Measurements from ENCODE around the gene CGB7.

Gene CGB7

GRCh38 chr19:49061445-49061844, 3.9 kb upstream of the CGB7 start:
- peaks cover 2% of the 10 kb centered on the region; the same call in 1 of the 2 replicates for H3K4me1 ChIP-seq (ENCODE audit: control insufficient read depth, insufficient read depth, low read length)
- ChIA-PET POLR2A (no interaction called here), CTCF (interaction anchor here (0.9 to 3.3 kb wide), 6 partner anchors 9 to 64 kb away, joined by 3 to 18 read pairs (median 8); partner anchors contain the start of gene KCNA7)
- no peaks in the 10 kb centered on the region for H3K36me3 ChIP-seq (ENCODE audit: control insufficient read depth in 2 of 2, insufficient read depth in 1 of 2, low read length in 2 of 2)
- no peak overlapping the region for H3K4me3 ChIP-seq (ENCODE audit: low read depth, low read length)
- TF ChIP-seq, protein P1, sequence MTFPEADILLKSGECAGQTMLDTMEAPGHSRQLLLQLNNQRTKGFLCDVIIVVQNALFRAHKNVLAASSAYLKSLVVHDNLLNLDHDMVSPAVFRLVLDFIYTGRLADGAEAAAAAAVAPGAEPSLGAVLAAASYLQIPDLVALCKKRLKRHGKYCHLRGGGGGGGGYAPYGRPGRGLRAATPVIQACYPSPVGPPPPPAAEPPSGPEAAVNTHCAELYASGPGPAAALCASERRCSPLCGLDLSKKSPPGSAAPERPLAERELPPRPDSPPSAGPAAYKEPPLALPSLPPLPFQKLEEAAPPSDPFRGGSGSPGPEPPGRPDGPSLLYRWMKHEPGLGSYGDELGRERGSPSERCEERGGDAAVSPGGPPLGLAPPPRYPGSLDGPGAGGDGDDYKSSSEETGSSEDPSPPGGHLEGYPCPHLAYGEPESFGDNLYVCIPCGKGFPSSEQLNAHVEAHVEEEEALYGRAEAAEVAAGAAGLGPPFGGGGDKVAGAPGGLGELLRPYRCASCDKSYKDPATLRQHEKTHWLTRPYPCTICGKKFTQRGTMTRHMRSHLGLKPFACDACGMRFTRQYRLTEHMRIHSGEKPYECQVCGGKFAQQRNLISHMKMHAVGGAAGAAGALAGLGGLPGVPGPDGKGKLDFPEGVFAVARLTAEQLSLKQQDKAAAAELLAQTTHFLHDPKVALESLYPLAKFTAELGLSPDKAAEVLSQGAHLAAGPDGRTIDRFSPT (tag by site-specific recombination; IDR thresholded peaks at IDR 0.05) = no peak
- TF ChIP-seq ZNF37A (tag by site-specific recombination; IDR thresholded peaks at IDR 0.05) (no peak), ZNF658 (tag by site-specific recombination; IDR thresholded peaks at IDR 0.05) (no peak), ZNF175 (tag by site-specific recombination; IDR thresholded peaks at IDR 0.05) (no peak), SP3 (tag by site-specific recombination; IDR thresholded peaks at IDR 0.05) (no peak), EGR2 (tag by site-specific recombination; IDR thresholded peaks at IDR 0.05; ENCODE audit: low read depth) (peak; percentile 66), ZFHX2 (tag by site-specific recombination; conservative IDR thresholded peaks at IDR 0.05) (peak; percentile 58)
- TF ChIP-seq, protein P2, sequence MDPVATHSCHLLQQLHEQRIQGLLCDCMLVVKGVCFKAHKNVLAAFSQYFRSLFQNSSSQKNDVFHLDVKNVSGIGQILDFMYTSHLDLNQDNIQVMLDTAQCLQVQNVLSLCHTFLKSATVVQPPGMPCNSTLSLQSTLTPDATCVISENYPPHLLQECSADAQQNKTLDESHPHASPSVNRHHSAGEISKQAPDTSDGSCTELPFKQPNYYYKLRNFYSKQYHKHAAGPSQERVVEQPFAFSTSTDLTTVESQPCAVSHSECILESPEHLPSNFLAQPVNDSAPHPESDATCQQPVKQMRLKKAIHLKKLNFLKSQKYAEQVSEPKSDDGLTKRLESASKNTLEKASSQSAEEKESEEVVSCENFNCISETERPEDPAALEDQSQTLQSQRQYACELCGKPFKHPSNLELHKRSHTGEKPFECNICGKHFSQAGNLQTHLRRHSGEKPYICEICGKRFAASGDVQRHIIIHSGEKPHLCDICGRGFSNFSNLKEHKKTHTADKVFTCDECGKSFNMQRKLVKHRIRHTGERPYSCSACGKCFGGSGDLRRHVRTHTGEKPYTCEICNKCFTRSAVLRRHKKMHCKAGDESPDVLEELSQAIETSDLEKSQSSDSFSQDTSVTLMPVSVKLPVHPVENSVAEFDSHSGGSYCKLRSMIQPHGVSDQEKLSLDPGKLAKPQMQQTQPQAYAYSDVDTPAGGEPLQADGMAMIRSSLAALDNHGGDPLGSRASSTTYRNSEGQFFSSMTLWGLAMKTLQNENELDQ (tag by site-specific recombination; IDR thresholded peaks at IDR 0.05; ENCODE audit: low read depth) = no peak
- TF ChIP-seq, protein P3, sequence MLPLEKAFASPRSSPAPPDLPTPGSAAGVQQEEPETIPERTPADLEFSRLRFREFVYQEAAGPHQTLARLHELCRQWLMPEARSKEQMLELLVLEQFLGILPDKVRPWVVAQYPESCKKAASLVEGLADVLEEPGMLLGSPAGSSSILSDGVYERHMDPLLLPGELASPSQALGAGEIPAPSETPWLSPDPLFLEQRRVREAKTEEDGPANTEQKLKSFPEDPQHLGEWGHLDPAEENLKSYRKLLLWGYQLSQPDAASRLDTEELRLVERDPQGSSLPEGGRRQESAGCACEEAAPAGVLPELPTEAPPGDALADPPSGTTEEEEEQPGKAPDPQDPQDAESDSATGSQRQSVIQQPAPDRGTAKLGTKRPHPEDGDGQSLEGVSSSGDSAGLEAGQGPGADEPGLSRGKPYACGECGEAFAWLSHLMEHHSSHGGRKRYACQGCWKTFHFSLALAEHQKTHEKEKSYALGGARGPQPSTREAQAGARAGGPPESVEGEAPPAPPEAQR (tag by site-specific recombination; IDR thresholded peaks at IDR 0.05) = no peak
- H3K27ac ChIP-seq (ENCODE audit: extremely low read depth, low read depth, low read length) = no peak overlapping the region
- no peaks in the 10 kb centered on the region for H3K9me3 ChIP-seq (ENCODE audit: control insufficient read depth, insufficient read depth, low read depth, low read length)

DNA sequence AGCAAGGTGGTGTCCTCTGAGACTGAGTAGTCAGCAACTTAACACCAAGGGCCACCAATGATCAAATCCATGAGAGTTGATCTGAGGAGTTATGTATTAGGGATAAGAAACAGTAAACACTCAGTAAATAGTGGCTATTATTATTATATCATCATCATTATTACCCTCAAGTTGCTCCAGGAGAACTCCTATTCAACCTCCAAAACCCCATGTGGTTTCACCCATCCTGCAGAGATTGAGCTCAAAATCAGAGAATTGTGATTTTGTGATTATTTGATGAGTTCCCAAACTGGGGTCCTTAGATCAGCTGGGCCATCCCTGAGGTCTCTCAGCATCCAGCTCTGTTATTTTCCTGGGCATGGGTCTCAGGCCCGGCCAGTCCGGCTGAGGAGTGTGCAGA, 3.5 kb upstream of the CGB7 start:
- TF ChIP-seq ZFP3 (tag by site-specific recombination; IDR thresholded peaks at IDR 0.05; ENCODE audit: low read depth) (peak; percentile 91), GLIS2 (tag by site-specific recombination; IDR thresholded peaks at IDR 0.05) (no peak)
- Histone ChIP-seq H3K9me3 (ENCODE audit: control insufficient read depth, insufficient read depth, low read depth, low read length) (no peaks in the 10 kb centered on the region), H3K36me3 (ENCODE audit: control insufficient read depth in 2 of 2, insufficient read depth in 1 of 2, low read length in 2 of 2) (no peaks in the 10 kb centered on the region), H3K4me3 (ENCODE audit: low read depth, low read length) (no peak overlapping the region), H3K4me1 (ENCODE audit: control insufficient read depth, insufficient read depth, low read length) (peaks cover 2% of the 10 kb centered on the region; the same call in 1 of the 2 replicates), H3K27ac (ENCODE audit: extremely low read depth, low read depth, low read length) (no peak overlapping the region)
- POLR2A ChIA-PET = no interaction called here
- CTCF ChIA-PET = interaction anchor here (0.9 to 3.3 kb wide), 7 partner anchors 10 to 138 kb away, joined by 3 to 18 read pairs (median 6); partner anchors contain the start of gene KCNA7

GRCh38 chr19:49059053-49059452, 1.5 kb upstream of the CGB7 start:
- Histone ChIP-seq H3K4me1 (ENCODE audit: control insufficient read depth, insufficient read depth, low read length) (no peaks in the 10 kb centered on the region; the same call in 1 of the 2 replicates), H3K27ac (ENCODE audit: extremely low read depth, low read depth, low read length) (no peak overlapping the region), H3K9me3 (ENCODE audit: control insufficient read depth, insufficient read depth, low read depth, low read length) (no peaks in the 10 kb centered on the region), H3K4me3 (ENCODE audit: low read depth, low read length) (no peak overlapping the region), H3K36me3 (ENCODE audit: control insufficient read depth in 2 of 2, insufficient read depth in 1 of 2, low read length in 2 of 2) (no peaks in the 10 kb centered on the region)
- no peak for TF ChIP-seq ZSCAN30 (tag by site-specific recombination; IDR thresholded peaks at IDR 0.05)
- TF ChIP-seq, protein P4, sequence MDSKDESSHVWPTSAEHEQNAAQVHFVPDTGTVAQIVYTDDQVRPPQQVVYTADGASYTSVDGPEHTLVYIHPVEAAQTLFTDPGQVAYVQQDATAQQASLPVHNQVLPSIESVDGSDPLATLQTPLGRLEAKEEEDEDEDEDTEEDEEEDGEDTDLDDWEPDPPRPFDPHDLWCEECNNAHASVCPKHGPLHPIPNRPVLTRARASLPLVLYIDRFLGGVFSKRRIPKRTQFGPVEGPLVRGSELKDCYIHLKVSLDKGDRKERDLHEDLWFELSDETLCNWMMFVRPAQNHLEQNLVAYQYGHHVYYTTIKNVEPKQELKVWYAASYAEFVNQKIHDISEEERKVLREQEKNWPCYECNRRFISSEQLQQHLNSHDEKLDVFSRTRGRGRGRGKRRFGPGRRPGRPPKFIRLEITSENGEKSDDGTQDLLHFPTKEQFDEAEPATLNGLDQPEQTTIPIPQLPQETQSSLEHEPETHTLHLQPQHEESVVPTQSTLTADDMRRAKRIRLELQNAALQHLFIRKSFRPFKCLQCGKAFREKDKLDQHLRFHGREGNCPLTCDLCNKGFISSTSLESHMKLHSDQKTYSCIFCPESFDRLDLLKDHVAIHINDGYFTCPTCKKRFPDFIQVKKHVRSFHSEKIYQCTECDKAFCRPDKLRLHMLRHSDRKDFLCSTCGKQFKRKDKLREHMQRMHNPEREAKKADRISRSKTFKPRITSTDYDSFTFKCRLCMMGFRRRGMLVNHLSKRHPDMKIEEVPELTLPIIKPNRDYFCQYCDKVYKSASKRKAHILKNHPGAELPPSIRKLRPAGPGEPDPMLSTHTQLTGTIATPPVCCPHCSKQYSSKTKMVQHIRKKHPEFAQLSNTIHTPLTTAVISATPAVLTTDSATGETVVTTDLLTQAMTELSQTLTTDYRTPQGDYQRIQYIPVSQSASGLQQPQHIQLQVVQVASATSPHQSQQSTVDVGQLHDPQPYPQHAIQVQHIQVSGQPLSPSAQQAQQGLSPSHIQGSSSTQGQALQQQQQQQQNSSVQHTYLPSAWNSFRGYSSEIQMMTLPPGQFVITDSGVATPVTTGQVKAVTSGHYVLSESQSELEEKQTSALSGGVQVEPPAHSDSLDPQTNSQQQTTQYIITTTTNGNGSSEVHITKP (tag by site-specific recombination; IDR thresholded peaks at IDR 0.05) = 0 out of 2 replicates have a peak, but pooled peaks have one; percentile 29
- ChIA-PET CTCF (interaction anchor here (0.6 to 3.3 kb wide), 5 partner anchors 11 to 242 kb away, joined by 3 to 18 read pairs (median 11); partner anchors contain the start of genes GYS1, KCNA7 and RUVBL2), POLR2A (interaction anchor here (0.6 to 1.1 kb wide), 2 partner anchors 45 to 69 kb away, joined by 3 read pairs; no protein-coding TSS in a partner anchor)

All from HEK293 (cell line).